Activated T-cell treated with anti-CD3 and anti-CD28 coated beads for 48 hours (primary cell): ENCODE measurements around the gene TMC8.

Experiments used
- DNase-seq: peaks from one replicate; pipeline ENCODE4 v3.0.0-alpha.2; 2020; ENCODE audit warnings: low read depth

The TMC8 gene

DNA sequence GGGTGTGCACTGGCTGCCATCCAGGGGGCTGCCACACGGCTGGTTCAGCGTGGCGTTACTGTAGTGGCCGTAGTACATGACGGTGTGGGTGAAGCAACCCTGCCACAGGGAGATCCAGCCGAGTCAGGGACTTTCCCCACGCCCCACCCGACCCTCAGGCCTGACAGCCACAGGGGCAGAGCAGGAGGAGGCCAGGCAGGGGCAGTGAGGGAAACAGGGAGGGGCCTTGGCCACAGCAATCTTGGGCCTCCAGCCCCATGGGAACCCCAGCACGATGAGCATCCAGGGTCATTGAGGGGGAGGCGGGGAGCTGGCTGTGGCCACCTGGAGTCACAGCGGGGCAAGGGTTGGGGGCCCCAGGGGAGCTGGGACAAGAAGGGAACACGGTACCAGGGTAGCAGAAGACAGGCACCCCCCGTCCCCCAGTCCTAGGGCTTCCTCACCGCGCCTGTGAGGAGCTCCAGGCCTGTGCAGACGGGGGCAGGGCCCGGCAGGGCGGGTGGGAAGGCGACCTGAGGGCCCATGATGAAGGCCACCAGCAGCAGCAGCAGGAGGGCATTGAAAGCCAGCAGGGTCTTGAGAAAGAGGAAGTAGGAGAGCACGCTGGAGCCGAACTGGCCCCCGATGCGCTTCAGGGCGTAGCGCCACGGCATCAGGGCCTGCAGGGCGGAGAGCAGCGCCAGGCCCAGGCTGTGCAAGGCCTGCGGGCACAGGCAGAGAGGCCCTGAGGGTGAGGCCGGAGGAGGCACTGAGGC lies 6.3 kb upstream of the TMC8 start:
- DNase-seq: no peak

DNA sequence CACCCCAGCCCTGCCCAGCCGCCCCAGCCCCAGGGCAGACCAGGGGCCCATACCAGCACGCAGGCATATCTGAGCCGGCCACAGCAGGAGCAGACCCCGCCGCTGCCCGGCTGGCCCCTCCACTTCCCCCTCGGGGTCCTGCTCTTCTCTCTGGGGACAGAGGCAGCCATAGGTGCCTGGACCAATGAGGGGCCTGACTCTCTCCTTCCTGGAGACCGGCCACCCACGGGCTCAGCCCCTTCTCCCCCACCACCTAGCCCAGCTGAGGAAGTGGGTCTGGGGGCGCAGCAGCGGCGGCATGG lies 5.8 kb upstream of the TMC8 start:
- DNase-seq: no peak

DNA sequence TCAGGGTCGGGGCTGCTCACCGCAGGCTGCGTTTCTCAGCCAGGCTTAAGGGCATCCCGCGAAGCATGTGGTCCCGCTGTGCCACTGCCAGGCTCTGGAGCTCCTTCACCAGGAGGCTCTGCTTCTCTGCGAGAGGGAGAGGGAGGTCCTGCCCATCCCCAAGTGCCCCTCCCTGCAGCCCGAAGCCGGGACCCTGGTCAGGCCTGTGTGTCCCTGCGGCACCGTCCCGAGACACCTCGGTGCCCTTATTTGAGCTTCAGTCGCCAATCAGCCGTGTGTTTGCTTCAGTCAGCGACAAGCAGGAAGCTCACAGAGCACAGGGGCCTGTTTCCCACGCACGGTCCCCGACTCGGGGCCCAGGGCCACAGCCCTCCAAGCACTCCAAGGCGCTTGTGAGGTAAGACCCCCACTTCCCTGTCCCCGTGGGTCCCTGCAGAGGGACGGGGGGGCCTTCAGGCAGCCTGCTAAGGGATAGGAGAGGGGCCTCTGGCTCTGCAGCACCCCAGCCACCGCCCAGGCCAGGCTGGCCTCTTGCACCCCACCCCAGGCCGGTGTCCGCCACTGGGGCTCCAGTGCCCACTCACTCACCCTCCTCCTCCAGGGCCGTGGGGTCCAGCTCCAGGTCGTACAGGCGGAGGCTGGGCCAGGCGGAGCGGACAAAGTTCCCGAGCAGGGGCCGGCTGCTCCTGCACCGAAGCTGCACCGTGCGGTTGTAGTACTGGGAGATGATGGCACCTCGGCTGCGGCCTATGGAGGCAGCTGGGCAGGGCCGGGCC lies 5.2 kb upstream of the TMC8 start:
- no peak for DNase-seq

DNA sequence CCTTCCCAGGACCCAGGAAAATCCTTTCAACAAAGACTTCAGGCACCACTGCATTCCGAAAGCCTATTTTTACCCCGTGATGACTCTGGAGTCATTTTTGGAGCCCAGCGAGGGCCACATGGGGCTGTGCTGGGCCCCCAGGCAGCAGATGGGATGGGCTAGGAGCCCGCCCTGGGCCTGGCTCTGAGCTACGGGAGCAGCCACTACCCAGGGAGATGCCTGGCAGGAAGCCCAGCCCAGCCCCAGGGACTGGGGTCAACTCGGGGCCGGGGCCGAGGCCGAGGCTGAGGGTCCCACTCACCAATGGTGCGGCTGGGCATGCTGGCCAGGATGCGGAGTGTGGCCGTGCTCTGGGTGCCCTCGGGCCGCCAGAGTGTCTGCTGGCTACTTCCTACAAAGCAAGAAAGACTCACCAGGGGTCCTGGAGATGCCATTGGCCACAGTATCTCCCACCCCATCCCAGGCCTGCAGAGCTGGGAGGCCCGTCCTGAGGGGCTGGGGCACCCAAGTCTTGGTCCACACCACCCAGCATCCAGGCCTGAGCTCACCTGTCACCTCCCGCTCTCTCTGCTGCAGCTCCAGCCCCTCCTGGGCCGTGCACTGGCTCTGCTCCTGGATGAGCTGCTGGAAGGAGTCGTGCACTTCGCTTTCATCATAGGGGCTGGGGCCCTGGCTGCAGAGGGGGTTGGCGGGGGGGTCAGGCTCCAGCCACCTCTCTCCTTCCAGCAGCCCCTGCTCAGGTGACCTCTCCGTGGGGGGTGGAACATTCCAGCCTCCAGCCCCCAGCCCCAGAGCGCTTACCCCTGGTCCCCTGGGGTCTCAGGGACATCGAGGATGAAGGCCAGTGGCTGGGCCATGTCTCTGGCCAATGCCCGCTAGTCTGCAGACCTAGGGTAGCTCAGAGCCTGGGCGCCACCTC lies 4.3 kb upstream of the TMC8 start:
- no peak for DNase-seq

DNA sequence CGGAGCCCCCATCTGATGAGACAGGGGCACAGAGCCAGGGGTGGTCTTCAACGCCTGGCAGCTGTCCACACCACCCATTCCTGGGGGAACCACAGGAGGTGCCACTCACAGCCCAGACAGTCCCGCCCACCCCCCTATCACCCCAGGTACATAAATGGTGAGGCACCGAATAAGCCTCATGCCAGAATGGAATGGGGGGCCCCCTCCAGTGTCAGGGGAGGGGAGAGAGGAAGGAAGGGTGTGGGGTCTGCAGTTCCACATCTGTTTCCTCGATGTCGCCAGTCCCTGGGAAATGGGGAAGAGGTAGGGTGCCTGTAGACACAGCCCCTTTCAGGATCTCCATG lies 3.7 kb upstream of the TMC8 start:
- no peak for DNase-seq

DNA sequence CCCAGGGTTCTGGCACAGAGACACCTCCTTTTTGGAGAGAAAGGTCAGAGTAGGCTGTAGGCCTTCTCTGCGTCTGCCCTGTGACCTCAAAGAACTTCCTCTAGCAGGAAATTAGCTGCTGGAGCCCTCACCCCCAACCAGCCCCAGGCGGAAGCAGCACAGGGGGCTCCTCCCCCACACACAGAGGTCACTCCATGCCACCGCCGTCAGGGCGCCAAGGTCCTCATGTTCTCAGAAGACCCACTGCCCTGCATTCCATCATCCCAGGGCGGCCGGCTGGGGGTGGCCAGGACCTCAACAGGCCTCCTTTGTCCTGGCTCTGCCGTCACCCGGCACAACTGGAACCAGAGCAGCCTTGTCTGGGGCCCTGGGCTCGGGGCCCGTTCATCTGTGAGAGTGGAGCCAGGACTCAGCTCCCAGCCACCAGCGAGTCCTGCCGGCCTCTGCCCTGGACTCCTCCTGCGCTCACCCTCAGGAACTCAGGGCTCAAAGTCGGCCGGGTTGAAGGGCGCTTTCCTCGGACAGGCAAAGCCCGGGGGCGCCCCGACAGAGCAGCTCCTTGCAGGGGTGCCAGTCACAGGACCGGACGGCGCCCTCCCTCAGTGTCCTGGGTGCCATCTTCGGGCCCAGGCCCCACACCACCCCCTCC lies 3.2 kb upstream of the TMC8 start:
- no peak for DNase-seq

DNA sequence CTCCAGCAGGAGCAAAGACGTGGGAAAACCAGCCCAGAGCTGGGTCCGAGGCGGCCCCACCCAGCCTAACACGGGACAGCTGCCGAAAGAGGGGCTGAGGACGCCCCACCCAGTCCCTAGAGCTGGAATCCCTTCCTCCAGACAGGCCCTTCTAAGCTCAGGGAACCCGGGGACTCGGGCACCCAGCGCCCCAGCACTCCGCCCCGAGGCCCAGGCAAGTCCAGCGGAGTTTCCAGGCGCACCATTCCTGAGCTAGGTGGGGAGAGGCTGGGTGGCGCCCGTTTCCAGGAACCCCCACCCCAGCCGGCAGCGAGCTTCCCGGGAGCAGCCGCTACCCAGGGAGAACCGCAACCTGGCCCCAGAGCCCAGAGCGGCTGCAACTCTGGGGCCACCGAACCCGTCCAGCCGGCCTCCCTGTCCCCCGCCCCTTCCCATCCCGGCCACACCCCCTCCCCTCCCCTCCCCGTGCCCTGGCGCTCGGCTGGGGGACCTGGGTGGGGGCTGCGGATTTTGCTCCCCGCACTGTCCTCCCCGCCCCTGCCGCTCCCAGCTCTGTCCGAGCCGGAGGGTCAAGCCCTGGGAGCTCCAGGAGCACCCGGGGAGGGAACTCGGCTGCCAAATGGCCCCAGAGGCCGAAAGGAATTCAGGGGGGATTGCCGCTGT lies 2.6 kb upstream of the TMC8 start:
- DNase-seq: no peak

DNA sequence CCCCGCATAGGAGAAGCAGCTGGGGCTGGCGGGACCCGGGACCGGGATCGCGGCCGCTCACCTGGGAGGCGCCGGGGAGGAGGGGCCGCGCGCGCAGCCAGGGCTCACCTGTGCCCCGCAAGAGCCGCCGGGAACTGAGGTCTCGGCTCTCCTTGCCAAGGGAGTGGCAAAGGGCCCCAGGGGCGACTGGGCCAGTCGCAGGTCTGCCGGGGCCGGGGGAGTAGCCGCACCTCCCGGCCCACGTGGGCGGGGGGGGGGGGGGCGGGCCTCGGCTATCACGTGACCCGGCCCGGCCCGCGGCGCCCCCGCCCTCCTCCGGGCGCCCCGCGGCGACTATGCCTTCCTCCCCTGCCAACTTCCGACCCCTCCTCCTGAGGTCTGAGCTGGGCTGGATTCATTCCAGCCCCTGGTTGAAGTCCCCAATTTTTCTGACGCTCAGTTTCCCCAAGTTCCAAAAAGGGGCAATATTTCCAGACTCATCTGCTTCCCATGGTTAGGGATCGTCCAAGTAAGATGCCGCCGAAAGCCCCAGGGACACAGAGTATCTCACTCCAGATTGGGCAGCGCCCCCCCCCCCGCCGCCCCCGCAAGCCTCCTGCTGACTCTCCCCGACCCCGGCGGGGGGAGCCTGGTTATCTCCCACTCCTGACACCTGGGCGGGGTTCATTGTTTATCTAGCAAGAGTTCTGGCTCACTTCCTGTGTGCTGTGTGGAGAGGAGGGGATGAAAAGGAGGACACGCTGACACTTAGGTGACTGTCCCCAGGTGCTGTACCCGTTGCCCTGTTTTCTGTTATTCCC lies 1.8 kb upstream of the TMC8 start, which contains the start of gene TMC6:
Gene TMC6 (minus strand): TSS at position 205 of the 800 bp plus-strand sequence. CDS start 1,923 bp downstream, outside the sequence.
- no peak for DNase-seq

DNA sequence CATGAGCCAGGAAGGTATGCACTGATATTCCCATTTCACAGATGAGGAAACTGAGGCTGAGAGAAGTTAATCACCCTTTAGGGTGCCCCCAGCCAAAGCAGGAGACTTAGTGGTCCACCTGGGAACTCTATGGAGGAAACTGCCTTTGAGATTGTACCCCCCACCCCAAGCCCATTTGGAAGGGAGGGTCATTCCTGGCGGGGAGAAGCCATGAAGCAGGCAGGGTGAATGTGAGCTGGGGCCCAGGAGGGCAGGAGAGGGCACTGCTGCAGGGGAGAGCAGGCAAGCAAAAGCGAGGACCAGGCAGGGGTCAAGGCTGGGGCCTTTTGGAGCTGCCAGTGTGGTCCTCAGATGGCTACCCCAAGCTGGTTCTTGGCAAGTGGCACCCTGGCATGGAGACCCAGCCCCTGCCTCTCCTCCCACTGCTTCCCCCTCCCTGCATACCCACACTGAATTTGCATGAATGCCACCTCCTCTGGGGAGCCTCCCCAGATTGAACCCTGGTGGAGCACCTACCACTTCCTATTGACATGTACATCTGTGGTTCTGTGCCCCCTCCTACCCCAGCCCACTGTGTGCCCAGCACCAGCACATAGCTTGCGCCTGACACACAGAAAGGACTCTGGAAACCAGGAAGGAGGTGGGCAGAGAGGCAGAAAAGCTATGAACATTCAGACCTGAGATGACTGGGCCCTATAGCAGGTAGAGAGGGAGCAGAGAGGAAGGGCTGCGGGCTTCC lies 1.1 kb upstream of the TMC8 start:
- DNase-seq: no peak

DNA sequence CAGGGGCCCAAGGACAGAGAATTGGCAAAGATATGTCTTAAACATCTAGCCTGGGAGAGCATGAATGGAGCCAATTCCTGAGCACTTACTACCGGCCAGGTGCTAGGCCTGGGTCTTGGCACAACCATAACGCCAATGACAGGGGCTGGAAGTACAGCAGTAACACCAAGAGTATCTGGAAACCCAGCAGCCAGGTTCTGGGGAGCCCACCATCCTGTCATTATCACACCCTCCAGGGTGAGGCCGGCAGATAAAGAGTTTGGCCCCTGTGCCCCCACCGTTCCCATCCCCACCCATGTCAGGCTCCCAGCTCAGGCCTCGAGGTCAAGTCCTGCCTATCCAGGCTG lies 508 bp upstream of the TMC8 start:
- DNase-seq: no peak

DNA sequence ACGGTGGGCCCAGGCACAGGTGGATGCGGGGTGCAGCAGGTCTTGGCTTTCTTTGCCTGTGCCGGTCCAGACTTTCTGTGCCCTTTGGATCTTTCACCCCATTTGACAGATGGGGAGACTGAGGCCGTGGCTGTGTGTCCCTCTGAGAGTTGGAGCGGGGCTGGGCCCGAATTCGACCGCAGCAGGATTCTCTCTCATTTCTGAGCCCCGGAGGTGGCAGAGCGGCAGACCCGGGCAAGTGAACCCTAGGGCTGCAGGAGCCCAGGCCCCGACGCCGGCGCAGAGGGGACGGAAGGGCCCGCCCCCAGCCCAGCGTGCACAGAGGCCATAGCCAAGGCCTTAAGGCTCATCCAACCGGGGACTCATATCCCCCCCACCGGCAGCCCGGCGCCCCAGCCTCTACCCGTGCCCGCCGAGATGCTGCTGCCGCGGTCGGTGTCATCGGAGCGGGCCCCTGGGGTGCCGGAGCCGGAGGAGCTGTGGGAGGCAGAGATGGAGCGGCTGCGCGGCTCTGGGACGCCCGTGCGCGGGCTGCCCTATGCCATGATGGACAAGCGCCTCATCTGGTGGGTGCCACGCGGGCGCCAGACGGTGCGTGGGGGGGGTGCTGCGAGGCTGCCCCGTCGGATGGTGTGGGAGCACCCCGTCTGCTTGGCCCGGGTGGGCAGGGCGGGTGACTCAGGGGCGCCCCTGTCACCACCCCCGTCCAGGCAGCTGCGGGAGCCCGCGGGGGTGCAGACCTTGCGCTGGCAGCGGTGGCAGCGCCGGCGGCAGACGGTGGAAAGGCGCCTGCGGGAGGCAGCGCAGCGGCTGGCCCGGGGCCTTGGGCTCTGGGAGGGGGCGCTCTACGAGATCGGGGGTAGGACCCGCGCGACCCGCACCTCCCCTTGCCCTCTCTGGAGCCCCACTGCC lies 857 bp downstream of the TMC8 start:
- no peak for DNase-seq

DNA sequence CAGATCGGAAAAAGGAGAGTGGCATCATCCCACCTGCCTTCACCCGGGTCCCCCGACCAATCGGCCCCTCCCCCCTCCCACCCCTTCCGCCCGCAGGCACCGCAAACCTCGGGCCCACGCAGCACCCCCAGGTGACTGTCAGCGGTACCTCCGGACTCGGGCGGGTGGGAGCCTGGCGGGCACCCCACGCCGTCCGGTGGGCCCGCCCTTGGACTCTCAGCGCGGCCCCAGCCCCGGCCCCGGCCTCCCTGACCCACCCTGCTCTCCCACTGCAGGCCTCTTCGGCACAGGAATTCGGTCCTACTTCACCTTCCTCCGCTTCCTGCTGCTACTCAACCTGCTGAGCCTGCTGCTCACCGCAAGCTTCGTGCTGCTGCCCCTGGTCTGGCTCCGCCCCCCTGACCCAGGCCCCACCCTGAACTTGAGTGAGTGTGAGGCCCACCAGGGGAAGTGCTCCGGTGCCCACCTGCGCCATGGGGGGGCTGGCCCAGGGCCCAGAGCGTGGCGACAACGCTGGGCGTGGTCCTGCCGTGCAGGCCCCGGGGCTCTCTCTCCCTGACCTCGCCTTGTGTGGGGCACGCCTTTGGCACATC lies 1.6 kb downstream of the TMC8 start:
- no peak for DNase-seq

DNA sequence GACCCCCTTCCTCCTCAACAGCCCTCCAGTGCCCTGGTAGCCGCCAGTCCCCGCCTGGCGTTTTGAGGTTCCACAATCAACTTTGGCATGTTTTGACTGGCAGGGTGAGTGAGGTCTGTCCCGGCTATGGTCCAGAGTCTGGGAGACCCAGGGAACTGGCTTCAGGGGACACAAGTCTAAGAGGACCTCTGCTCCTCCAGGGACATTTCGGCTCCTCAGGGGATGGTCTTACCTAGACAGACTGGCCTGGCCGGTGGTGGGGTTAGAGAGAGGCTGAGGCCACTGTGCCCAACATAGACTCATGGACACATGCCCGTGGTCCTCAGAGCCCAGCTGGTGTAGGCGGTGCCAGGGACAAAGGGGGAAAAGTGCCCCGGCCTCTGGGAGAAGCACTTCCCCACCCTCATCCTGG lies 2.2 kb downstream of the TMC8 start:
- DNase-seq: no peak

DNA sequence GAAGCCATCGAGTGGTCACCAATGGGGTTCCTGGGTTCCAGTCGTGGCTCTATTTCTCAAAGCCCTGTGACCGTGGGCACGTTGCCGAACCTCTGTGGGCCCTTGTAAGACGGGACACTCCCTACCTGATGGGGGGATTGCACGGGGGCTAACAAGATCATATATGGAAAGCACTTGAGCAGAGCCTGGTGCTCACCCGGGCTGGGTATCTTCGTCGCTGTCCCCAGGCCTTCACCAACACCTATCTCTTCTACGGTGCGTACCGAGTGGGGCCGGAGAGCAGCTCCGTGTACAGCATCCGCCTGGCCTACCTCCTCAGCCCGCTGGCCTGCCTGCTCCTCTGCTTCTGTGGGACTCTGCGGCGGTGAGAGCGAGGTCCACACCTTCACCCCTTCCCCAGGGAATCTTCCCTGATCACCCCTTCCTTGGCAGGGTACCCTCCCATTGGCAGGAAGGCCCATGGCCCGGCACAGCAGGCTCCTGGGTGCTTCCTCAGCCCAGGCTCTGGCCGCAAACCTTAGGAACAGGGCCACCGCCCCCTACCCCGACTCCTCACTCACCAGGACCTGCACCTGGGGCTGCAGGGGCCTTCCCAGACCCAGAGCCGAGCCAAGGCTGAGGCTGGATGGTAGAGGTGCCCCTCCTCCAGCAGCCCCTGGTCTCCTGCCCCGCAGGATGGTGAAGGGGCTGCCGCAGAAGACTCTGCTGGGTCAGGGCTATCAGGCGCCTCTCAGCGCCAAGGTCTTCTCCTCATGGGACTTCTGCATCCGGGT lies 2.8 kb downstream of the TMC8 start:
- no peak for DNase-seq

DNA sequence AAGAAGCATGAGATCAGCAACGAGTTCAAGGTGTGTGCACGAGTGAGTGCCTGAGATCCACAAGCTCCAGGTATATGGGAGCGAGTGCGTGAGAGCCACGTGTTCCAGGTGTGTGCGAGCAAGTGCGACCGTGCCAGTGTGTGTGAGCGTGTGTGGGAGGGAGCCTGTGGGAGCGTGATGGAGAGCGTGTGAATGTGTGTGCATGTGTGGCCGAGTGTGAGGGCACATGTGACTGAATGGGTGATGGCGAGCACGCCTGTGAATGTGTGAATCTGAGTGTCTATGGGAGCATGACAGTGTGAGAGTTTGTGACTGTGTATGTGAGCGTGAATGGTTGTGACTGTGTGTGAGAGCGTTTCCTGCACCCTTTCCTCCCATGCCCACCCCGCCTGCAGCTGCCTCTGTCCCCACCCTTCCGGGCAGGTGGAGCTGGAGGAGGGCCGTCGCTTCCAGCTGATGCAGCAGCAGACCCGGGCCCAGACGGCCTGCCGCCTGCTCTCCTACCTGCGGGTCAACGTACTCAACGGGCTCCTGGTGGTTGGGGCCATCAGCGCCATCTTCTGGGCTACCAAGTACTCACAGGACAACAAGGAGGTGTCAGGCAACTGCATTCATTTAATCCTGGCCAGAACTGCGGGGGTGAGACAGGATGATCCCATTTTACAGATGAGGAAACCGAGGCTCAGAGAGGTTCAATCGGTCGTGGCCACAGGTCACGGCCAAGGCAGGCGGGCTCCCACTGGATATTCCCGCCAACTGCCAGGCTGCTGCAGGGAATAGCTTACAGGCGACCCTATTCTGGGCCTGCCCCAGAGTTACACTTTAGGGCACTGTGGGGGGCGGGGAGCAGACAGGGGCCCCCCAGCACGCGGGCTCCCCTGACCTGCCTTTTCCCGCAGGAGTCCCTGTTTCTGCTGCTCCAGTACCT lies 3.7 kb downstream of the TMC8 start:
- peak; percentile 66 for DNase-seq

DNA sequence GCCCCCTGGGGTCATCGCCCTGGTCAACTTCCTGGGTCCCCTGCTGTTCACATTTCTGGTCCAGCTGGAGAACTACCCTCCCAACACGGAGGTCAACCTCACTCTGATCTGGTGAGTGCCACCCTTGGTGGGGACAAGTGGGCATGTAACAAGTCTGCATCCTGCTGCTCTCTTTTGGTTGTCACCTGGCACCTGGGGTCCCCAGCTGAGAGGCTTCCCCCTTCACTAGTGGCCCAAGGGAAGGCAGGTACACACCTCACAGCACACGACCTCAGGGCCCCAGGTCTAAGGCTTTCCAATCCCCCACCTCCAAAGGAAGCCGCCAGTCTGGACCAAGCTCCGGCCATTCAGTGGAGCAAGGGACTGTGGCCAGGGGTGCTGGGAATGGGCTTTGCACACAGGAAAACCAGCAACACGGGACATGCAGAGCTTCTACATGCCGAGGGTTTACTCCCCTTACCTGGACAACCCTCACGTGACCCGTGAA lies 4.4 kb downstream of the TMC8 start:
- DNase-seq: no peak
